Forelimb muscle (tissue), 1 donor: ENCODE measurements around the gene SH3BP5. TPM values are rescaled to one million over a fixed set of nuclear protein-coding genes. Genes with fewer than 3 reads are reported as not detected.
"Not testable (repeated sequence)": the region's sequence is repeated elsewhere in the genome, so short reads cannot be mapped to it uniquely, and the experiment has no call there.

Experiments used
- DNase-seq: peaks from one replicate; pipeline ENCODE4 v3.0.0-alpha.2; 2013; ENCODE audit warnings: low read depth
- polyA plus RNA-seq: library from polyadenylated mRNA; unstranded; fragments of 120-200 nt; gene quantifications from one replicate; pipeline ENCODE4 v1.2.1, GENCODE V29; 2013; ENCODE audit not compliant: insufficient read length

Gene SH3BP5, protein sequence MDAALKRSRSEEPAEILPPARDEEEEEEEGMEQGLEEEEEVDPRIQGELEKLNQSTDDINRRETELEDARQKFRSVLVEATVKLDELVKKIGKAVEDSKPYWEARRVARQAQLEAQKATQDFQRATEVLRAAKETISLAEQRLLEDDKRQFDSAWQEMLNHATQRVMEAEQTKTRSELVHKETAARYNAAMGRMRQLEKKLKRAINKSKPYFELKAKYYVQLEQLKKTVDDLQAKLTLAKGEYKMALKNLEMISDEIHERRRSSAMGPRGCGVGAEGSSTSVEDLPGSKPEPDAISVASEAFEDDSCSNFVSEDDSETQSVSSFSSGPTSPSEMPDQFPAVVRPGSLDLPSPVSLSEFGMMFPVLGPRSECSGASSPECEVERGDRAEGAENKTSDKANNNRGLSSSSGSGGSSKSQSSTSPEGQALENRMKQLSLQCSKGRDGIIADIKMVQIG
- 24.9 TPM for polyA plus RNA-seq

- DNase-seq = no peak
Measured at GRCh38 chr3:15332405-15333098, at the start of gene SH3BP5. SH3BP5 (minus strand) TSS chr3:15332586; CDS start chr3:15332408, 178 bp downstream.

GRCh38 chr3:15380980-15381890 lies 48.8 kb upstream of the SH3BP5 start:
- no peak for DNase-seq

GRCh38 chr3:15377961-15378791 lies 45.8 kb upstream of the SH3BP5 start:
- peak; percentile 91 for DNase-seq

DNA sequence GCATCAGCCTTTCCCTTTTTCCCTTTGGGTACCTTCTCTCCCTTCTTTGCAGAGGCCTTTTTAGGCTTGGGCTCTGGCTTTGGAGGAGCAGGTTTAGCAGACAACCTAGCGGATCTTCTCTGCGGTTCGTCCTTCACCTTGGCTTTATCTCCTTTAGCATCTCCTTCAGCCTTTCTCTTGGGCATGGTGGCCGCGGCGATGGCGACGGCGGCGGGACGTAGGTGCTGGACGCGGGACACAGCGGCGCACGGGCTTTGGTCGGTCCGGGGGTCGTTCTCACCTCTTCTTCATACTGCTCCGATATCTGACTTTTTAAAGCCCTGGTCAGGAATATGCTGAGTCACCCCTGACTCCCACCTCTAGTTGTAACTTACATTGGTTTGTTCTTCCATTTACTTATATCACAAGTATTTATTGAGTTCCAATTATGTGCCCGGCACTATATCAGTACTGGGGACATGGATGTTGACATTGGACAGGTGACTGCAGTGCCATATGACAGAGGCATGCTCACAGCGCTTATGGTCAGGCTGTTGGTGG lies 43.1 kb upstream of the SH3BP5 start:
- no peak for DNase-seq

GRCh38 chr3:15372918-15373317 lies 40.5 kb upstream of the SH3BP5 start:
- no peak for DNase-seq

GRCh38 chr3:15368561-15369135 lies 36.3 kb upstream of the SH3BP5 start:
- no peak for DNase-seq

- no peak for DNase-seq
Measured at GRCh38 chr3:15367059-15367458, 34.7 kb upstream of the SH3BP5 start.

DNA sequence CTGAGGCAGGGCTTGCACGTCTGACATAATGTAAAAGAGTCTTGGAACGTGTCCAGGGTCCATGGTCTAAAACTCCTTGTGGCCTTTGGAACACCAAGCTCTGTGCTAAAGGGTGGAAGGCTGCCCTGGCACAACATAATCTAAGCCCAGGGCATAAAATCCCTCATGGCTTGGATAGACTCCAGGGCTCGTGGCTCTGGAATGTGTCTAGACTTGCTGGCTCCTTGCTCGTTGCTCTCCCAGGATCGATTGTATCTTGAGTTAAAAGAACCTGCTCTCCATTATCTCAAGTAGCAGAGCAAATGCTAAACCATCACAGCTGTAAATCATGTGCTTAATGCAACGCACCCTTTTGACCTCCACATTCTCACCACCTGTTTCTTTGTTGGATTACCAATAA lies 31.7 kb upstream of the SH3BP5 start:
- not testable (repeated sequence) for DNase-seq

- no peak for DNase-seq
Measured at GRCh38 chr3:15361494-15362214, 29.3 kb upstream of the SH3BP5 start.

DNA sequence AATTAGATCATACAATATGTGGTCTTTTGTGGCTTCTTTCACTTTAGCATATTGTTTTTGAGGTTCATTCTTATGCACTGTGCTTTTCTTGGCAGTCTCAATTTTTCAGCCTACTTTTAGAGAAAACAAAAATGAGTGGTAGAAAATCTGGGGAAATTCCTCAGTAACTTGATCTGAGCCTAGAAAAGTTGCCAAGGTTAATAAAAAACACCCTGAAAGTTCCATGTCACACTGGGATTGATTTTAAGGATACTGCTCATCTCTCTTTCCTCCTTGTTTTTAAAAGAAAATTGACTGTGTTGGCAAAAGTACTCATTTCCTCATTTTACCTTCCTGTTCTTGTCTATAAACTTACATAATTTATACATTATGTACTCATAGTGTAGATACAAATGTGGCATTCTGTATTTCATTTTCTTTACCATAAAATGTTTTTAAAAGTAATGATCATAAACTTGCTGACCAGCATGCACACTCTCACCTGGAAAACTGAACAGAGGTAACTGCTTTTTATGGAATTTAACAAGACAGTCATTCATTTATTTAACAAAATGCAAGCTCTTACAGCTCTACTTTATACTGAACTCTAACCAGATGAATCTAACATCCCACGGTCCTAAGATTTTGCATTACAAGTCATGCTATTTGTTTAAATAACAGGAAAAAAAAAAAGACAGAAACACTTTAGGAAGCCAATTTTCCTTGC lies 28.6 kb upstream of the SH3BP5 start:
- DNase-seq = no peak

DNA sequence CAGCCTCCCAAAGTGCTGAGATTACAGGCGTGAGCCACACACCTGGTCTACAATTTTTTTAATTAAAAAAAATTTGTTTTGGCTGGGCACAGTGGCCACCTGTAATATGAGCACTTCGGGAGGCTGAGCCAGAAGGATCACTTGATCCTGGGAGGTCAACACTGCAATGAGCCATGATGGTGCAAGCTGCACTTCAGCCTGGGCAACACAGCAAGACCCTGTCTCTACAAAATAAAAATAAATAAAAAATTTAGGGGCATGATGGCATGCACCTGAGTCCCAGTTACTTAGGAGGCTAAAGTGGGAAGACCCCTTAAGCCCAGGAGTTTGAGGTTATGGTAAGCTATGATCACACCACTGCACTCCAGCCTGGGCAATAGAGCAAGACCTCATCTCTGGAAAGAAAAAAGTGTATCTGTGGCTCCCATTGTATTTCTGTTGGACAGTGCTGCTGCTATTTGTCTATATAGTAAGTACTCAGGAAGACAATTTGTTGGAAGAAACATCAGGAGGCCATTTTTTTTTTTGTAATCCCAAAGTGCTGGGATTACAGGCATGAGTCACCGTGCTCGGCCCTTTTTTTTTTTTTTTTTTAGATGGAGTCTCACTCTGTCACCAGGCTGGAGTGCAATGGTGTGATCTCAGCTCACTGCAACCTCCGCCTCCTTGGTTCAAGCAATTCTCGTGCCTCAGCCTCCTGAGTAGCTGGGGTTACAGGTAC lies 27.5 kb upstream of the SH3BP5 start:
- DNase-seq = no peak

- DNase-seq = not testable (repeated sequence)
Measured at GRCh38 chr3:15356651-15357061, 24.3 kb upstream of the SH3BP5 start.

DNA sequence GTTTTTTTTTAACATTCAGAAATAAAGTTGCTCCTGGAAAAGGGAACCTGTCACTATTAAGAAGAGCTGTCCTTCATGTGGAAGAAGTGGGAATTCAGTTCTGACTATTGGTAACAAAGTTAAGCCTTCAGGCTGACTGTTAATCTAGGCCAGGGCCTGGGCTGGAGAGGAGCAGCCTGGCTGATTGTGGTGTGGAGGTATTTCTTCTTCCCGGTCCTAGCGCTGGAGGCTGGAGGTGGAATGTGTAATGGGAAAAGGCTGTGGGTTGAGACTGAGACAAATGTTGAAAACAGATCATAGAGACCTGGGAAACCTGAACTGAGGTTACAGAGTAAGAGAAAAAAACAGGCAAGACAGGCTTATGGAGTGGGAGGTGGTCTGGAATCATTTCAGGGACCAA lies 23.8 kb upstream of the SH3BP5 start:
- DNase-seq = no peak

DNA sequence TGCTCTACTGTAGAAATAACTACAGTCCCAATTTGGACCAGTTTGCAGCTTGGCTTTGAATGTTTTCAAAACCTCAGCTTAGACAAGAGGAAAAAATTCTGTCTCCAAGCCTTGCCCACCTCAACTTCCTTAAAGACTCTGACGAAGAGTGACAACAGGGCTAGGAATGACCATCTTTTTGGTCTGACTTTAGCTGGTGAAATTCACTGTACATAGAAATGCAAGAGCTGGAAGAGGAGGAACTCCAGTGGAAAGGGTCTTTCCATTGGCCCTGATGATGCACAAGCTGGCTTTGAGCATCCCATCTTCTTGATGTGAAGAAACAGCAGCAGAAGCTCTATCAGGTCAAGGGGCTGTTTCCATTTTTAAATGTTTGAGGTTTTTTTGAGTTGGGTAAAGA lies 22.7 kb upstream of the SH3BP5 start:
- DNase-seq = no peak

GRCh38 chr3:15354485-15354884 lies 22.1 kb upstream of the SH3BP5 start:
- DNase-seq = no peak

DNA sequence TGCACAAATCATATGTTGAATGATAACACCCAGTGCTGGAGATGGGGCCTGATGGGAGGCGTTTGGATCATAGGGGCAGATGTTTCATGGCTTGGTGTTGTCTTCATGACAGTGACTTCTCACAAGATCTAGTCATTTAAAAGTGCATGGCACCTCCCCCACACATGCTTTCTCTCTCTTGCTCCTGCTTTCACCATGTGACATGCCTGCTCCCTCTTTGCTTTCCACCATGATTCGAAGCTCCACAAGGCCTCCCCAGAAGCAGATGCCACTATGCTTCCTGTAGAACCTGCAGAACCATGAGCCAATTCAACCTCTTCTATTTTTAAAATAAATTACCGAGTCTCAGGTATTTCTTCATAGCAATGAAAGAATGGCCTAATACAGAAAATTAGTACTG lies 17.8 kb upstream of the SH3BP5 start:
- no peak for DNase-seq

DNA sequence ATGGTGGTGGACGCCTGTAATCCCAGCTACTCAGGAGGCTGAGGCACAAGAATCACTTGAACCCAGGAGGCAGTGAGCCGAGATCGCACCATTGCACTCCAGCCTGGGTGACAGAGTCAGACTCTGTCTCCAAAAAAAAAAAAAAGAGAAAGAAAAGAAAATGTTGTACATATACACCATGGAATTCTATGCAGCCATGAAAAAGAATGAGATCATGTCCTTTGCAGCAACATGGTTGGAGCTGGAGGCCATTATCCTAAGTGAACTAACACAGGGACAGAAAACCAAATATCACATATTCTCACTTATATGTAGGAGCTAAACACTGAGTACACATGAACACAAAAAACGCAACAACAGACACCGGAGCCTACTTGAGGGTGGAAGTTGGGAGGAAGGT lies 17.1 kb upstream of the SH3BP5 start:
- not testable (repeated sequence) for DNase-seq

DNA sequence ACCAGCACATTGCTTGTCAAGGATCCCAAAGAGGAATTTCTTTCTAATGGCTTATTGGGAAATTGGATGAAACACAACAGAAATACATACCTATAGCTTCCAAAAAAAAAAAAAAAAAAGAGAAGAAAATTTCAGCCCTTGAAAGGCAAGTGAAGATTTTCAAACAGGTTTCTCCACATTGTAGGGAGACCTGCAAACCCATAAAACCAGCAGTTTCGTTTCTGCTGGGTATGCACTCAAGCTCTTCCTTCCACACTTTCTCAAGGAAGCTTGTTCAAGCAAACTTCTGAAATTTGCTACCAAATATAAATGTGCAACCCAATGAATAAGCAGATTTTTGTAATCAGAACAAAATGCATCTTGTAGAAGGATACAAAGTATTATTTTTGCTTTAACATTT lies 15.9 kb upstream of the SH3BP5 start:
- no peak for DNase-seq
